Measurements from ENCODE around the gene PTPRM. TPM values are rescaled to one million over a fixed set of nuclear protein-coding genes. Genes with fewer than 3 reads are reported as not detected.

PTPRM gene
- total RNA-seq, 1 donor from 2014 or later, result 10.7 TPM

DNA sequence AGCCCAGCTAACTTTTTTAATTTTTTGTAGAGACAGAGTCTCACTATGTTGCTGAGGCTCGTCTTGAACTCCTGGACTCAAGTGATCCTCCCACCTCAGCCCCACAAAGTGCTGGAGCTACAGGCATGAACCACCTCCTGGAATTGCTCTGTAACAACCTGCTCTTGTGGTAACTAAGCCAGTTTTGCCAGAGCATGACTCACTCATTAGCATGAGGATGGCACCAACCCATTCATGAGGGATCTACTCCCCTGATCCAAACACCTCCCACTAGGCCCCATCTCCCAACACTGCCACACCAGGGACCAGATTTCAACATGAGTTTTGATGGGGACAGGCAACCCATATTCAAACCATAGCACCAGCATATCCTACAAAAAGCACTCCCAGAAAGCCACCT is 693.2 kb downstream of the PTPRM start:
- no peaks in the 10 kb centered on the region for H3K36me3 Mint-ChIP-seq (ENCODE audit: low read depth)
- H3K4me3 Mint-ChIP-seq, result no peak overlapping the region
- no peaks in the 10 kb centered on the region for H3K27me3 Mint-ChIP-seq (ENCODE audit: insufficient read depth)
- no peak for DNase-seq (ENCODE audit: low spot score)
- no peaks in the 10 kb centered on the region for H3K9me3 Mint-ChIP-seq
- H3K4me1 Mint-ChIP-seq (ENCODE audit: low read depth), result no peaks in the 10 kb centered on the region
- no peak overlapping the region for H3K27ac Mint-ChIP-seq
- intact Hi-C loops (cut with micrococcal nuclease), result no loop called here

DNA sequence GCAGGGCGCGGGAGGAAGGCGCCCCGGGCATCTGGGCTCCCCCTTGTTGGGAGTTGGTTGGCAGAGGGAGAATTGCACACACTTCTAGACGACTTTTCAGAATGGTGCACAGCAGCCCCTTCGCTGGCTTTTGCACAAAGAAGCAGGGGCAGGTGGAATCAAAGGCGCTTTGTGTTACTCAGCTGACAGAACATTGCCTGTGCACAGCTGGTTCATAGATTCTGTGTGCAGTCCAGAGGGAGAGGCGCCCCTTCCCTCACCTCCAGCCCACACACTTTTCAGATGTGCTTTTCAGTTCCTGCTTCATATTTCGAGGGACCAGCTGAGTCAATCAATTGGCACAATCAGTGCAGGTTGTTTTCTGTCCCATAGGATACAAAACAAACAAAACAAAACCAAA is 693.7 kb downstream of the PTPRM start:
- Mint-ChIP-seq H3K27me3 (ENCODE audit: insufficient read depth) (no peaks in the 10 kb centered on the region), H3K4me3 (no peak overlapping the region), H3K27ac (no peak overlapping the region), H3K9me3 (no peaks in the 10 kb centered on the region), H3K36me3 (ENCODE audit: low read depth) (no peaks in the 10 kb centered on the region), H3K4me1 (ENCODE audit: low read depth) (no peaks in the 10 kb centered on the region)
- intact Hi-C loops (cut with micrococcal nuclease), result no loop called here
- DNase-seq (ENCODE audit: low spot score), result no peak

DNA sequence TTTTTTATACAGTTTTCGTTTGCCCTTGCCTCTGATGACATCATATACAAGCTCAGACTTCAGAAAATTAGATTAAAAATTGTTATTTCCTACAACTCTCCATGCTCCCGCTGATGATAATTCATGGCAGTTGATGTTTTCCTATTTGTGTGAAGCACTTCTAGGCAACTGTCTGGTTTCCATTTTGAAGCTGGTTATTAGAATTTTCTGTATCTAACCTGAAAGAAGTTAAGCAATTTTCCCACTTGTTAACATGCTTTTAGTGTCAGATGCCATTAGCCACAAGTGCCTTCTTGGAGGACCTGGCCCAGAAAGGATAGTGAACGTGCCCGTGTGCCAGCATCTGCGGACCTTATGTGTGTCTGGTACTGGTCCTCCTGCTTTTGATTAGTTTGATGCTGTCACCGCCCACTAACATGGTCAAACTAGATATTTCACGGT is 694.6 kb downstream of the PTPRM start:
- Mint-ChIP-seq H3K4me1 (ENCODE audit: low read depth) (no peaks in the 10 kb centered on the region), H3K27me3 (ENCODE audit: insufficient read depth) (no peaks in the 10 kb centered on the region), H3K27ac (no peak overlapping the region), H3K9me3 (no peaks in the 10 kb centered on the region), H3K36me3 (ENCODE audit: low read depth) (no peaks in the 10 kb centered on the region), H3K4me3 (no peak overlapping the region)
- DNase-seq (ENCODE audit: low spot score), result no peak
- intact Hi-C loops (cut with micrococcal nuclease), result no loop called here

DNA sequence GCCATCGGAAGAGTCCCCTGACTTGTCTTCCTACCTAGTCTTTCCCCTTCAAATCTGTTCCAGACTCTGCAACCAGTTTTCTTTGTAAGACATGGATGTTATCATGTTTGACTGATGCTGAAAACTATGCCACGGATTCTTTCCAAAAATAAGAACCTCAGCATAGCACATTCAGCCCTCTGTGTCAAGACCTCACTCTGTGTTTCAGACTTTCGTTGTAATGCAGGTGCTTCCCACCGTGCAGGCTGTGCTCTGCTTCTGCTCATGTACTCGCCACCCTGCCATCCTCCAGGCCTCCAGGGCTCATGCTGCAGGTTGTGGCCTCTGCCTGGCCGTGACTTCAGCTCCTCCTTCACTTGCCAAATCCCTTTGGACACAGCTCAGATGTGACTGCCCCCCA is 695.1 kb downstream of the PTPRM start:
- no peak overlapping the region for H3K4me3 Mint-ChIP-seq
- intact Hi-C loops (cut with micrococcal nuclease), result no loop called here
- H3K36me3 Mint-ChIP-seq (ENCODE audit: low read depth), result no peaks in the 10 kb centered on the region

DNA sequence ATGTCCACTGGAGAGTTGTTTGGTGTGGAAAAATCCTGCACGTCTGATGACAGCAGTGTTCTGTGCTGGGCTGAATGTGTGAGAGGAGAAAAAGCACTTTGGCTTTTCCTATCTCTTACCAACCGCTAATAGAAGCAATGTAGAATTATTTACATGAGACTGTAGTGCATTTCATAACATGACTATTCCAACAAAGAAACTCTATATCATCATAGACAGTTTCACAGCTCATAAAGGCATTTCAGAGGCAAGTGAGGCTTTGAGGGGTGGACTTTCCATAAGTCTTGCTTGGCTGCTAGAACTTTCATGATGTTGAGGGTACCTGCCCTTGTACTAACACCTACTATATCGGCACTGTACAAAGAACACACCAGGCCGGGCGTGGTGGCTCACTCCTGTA is 697.0 kb downstream of the PTPRM start:
- Mint-ChIP-seq H3K36me3 (ENCODE audit: low read depth) (no peaks in the 10 kb centered on the region), H3K4me1 (ENCODE audit: low read depth) (no peaks in the 10 kb centered on the region)
- intact Hi-C loops (cut with micrococcal nuclease), result no loop called here

More for the DNA sequence above, 695.1 kb downstream of the PTPRM start:
- no peak overlapping the region for H3K27ac Mint-ChIP-seq
- H3K4me1 Mint-ChIP-seq (ENCODE audit: low read depth), result no peaks in the 10 kb centered on the region
- H3K27me3 Mint-ChIP-seq (ENCODE audit: insufficient read depth), result no peaks in the 10 kb centered on the region
- H3K9me3 Mint-ChIP-seq, result no peaks in the 10 kb centered on the region
- DNase-seq (ENCODE audit: low spot score), result no peak

DNA sequence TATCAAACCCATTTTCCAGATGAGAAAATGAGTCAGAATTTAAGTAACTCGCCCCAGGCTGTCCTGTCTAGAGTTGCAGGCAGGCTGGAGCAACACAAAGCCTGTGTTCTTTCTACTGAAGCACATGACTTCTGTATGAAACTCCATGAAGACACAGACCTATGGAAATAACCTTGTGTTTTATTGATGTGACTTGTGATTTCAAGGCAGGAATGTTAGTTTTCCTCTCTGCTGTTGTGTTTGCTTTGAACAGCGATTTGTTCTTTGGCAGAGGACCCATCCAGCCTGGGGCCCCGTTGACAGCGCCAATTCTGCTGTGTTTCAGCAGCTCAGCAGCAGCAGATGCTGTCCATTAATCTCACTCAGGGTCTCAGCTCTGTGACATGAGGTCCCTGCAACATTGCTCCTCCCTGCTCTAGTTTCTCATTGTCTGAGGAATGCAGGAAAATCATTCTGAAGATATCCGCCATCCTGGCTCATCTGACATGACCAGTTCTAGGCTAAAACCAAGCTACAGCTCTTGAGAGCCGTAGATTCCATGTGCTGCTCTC is 697.8 kb downstream of the PTPRM start:
- no peak overlapping the region for H3K27ac Mint-ChIP-seq
- intact Hi-C loops (cut with micrococcal nuclease), result no loop called here
- H3K9me3 Mint-ChIP-seq, result no peaks in the 10 kb centered on the region
- H3K36me3 Mint-ChIP-seq (ENCODE audit: low read depth), result no peaks in the 10 kb centered on the region
- no peaks in the 10 kb centered on the region for H3K4me1 Mint-ChIP-seq (ENCODE audit: low read depth)
- H3K27me3 Mint-ChIP-seq (ENCODE audit: insufficient read depth), result no peaks in the 10 kb centered on the region
- no peak overlapping the region for H3K4me3 Mint-ChIP-seq
- no peak for DNase-seq (ENCODE audit: low spot score)

More for the DNA sequence above, 697.0 kb downstream of the PTPRM start:
- H3K4me3 Mint-ChIP-seq, result no peak overlapping the region
- no peak overlapping the region for H3K27ac Mint-ChIP-seq
- no peak for DNase-seq (ENCODE audit: low spot score)
- no peaks in the 10 kb centered on the region for H3K9me3 Mint-ChIP-seq
- no peaks in the 10 kb centered on the region for H3K27me3 Mint-ChIP-seq (ENCODE audit: insufficient read depth)

DNA sequence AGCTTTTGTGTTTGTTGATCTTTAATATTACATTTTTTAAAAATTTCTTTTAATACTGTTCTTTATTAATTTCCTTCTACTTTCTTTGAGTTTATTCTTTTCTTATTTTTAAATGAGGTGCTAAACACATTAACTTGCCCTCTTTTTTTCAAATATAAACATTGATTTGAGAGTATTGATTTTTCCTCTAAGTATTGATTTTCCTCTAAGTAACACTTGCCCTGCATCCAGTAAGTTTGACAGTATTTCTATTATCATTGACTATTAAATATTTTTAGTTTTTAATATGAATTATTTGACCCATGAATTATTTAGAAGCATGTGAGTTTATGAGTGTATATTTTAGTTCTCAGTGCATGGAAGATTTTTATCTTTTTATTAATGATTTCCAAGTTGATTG is 705.1 kb downstream of the PTPRM start:
- intact Hi-C loops (cut with micrococcal nuclease), result no loop called here
- no peaks in the 10 kb centered on the region for H3K4me1 Mint-ChIP-seq (ENCODE audit: low read depth)
- H3K27me3 Mint-ChIP-seq (ENCODE audit: insufficient read depth), result no peaks in the 10 kb centered on the region
- H3K9me3 Mint-ChIP-seq, result no peaks in the 10 kb centered on the region
- no peak overlapping the region for H3K27ac Mint-ChIP-seq
- H3K36me3 Mint-ChIP-seq (ENCODE audit: low read depth), result no peaks in the 10 kb centered on the region
- no peak overlapping the region for H3K4me3 Mint-ChIP-seq
- DNase-seq (ENCODE audit: low spot score), result no peak

DNA sequence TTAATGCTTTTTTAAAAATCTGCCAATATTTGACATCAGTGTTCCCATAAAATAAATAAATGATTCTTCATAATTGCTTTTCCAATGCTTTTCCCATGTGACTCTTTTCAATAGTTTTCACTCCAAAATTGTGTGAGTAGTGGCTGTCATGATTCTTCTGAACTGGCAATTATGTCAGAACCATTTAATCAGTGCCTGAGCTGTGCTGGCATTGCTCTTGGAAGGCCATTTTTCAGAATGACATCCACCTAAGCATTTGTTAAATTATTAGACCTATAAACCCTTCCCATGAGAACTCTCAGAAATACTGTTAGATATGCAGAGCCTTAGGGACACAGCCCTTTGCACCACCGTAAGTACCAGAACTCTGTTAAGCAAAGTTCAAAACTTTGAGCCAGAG is 707.3 kb downstream of the PTPRM start:
- no peaks in the 10 kb centered on the region for H3K9me3 Mint-ChIP-seq
- no peak overlapping the region for H3K4me3 Mint-ChIP-seq
- DNase-seq (ENCODE audit: low spot score), result no peak
- H3K27me3 Mint-ChIP-seq (ENCODE audit: insufficient read depth), result no peaks in the 10 kb centered on the region
- H3K27ac Mint-ChIP-seq, result no peak overlapping the region
- no peaks in the 10 kb centered on the region for H3K36me3 Mint-ChIP-seq (ENCODE audit: low read depth)
- intact Hi-C loops (cut with micrococcal nuclease), result no loop called here
- H3K4me1 Mint-ChIP-seq (ENCODE audit: low read depth), result no peaks in the 10 kb centered on the region

DNA sequence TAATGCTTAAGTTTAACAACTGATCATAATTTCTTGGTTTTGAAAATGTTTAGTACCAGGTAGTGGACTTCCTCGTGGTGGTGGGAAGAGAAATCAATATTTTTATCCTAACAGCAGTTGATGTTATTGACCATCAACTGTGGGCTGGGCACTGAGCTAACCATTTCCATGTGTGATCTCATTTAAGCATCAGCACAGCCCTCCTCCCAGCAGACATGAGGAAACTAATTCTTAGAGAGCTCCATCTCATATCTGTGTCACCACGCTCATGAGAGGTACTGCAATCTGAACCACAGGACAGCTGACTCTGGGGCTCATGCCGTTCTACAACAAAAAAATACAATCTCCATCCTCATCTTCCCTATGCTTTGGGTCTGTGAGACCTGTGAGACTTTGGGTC is 709.3 kb downstream of the PTPRM start:
- no peak overlapping the region for H3K4me3 Mint-ChIP-seq
- DNase-seq (ENCODE audit: low spot score), result no peak
- H3K4me1 Mint-ChIP-seq (ENCODE audit: low read depth), result no peaks in the 10 kb centered on the region
- intact Hi-C loops (cut with micrococcal nuclease), result no loop called here
- no peak overlapping the region for H3K27ac Mint-ChIP-seq
- H3K36me3 Mint-ChIP-seq (ENCODE audit: low read depth), result no peaks in the 10 kb centered on the region
- H3K9me3 Mint-ChIP-seq, result no peaks in the 10 kb centered on the region
- H3K27me3 Mint-ChIP-seq (ENCODE audit: insufficient read depth), result no peaks in the 10 kb centered on the region

DNA sequence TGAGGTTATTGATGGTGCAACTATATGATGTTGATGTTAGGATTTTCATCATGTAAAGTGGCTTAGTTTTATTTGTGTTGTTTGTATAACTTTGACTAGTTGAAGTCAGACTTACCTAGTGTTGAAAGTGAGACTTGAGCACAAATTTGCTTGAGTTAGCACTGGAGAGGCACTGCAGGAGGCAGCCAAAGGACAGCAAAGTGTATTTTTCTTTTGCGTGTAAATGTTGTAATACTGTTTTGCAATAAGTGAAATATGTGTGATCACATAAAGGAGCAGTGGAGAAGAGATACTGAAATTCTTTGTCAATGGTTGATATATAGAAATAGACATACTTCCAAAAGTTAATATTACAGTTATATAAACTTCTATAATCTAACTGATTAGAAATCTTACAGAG is 710.2 kb downstream of the PTPRM start:
- no peak overlapping the region for H3K27ac Mint-ChIP-seq
- no peak for DNase-seq (ENCODE audit: low spot score)
- intact Hi-C loops (cut with micrococcal nuclease), result no loop called here
- no peaks in the 10 kb centered on the region for H3K36me3 Mint-ChIP-seq (ENCODE audit: low read depth)
- H3K4me3 Mint-ChIP-seq, result no peak overlapping the region
- no peaks in the 10 kb centered on the region for H3K4me1 Mint-ChIP-seq (ENCODE audit: low read depth)
- H3K9me3 Mint-ChIP-seq, result no peaks in the 10 kb centered on the region
- H3K27me3 Mint-ChIP-seq (ENCODE audit: insufficient read depth), result no peaks in the 10 kb centered on the region

DNA sequence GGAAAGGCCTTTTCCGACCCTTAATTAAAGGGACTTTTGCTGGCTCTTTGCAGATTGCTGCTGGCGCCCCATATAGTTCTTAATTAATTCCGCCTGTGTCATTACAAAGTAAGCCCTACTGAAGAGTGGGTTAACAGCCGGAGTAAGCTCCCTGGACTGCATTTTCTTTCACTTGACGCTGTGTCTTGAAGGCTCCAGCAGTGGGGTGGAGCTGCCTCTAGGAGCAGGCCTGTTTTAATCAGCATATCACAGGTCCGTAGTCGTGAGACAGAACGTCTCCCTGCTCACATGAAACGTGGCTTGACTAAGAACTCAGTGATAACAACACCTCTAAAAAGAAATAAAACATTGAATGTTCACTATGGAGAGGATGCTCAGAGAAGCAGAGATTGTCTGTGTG is 712.2 kb downstream of the PTPRM start:
- intact Hi-C loops (cut with micrococcal nuclease), result no loop called here
- H3K4me1 Mint-ChIP-seq (ENCODE audit: low read depth), result no peaks in the 10 kb centered on the region
- H3K4me3 Mint-ChIP-seq, result no peak overlapping the region

DNA sequence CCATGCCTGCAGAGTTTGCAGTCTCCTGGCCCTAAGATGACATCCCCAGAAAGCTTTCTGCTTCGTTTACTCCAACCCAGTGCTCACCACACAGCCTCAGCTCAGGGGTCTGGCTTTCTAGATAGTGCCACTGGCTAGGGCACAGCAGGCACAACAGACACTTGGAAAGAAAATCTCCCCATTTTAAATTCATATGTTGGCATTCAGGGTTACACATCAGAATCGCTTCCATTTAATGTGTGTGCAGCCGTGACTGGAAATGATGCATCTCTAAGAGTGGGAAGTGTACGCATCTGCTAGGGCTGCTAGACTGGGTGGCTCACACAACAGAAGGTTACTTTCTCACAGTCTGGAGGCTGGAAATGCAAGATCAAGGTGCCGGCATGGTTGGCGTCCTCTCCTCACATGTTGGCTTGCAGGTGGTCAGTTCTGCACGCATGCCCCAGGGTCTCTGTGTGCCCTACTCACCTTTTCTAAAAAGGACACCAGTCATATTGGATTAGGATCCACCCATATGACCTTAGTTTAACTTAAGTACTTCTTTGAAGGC is 712.7 kb downstream of the PTPRM start:
- Mint-ChIP-seq H3K9me3 (no peaks in the 10 kb centered on the region), H3K27ac (no peak overlapping the region), H3K4me1 (ENCODE audit: low read depth) (no peaks in the 10 kb centered on the region), H3K36me3 (ENCODE audit: low read depth) (no peaks in the 10 kb centered on the region), H3K4me3 (no peak overlapping the region), H3K27me3 (ENCODE audit: insufficient read depth) (no peaks in the 10 kb centered on the region)
- DNase-seq (ENCODE audit: low spot score), result no peak
- intact Hi-C loops (cut with micrococcal nuclease), result no loop called here

More for the DNA sequence above, 712.2 kb downstream of the PTPRM start:
- DNase-seq (ENCODE audit: low spot score), result no peak
- Mint-ChIP-seq H3K27me3 (ENCODE audit: insufficient read depth) (no peaks in the 10 kb centered on the region), H3K36me3 (ENCODE audit: low read depth) (no peaks in the 10 kb centered on the region), H3K27ac (no peak overlapping the region), H3K9me3 (no peaks in the 10 kb centered on the region)

DNA sequence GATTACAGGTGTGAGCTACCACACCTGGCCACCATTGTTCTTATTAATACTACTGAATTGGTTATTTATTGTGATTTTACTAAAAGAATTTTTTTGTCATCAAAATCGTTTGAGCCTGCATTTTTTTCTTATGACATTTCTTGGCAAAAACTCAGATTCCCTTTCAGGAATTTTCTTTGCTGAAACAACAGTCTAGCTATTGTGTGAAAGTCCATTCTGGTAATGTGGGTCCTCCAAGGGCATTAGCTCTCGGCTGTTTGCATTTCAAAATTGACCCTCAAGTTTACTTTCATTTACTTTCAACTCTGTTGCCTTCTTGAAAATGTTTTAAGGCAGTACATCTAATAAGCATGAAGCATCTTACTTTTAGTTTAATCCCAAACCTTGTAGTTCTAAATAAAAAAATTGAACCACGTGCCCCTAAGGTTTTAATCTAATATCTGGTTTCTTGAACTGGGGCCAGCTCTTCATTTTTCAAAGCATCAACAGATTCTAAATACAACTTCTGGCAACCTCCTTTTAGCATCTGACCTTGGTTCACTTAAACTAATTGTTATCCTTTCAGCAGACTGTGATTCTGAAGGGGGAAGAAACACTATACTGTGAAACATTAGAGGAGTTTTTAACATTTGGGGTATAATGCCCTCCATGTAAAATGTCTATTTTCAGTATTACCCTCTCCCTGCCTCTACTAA is 716.9 kb downstream of the PTPRM start:
- Mint-ChIP-seq H3K36me3 (ENCODE audit: low read depth) (no peaks in the 10 kb centered on the region), H3K27me3 (ENCODE audit: insufficient read depth) (no peaks in the 10 kb centered on the region), H3K9me3 (no peaks in the 10 kb centered on the region), H3K4me1 (ENCODE audit: low read depth) (no peaks in the 10 kb centered on the region), H3K4me3 (no peak overlapping the region), H3K27ac (no peak overlapping the region)
- DNase-seq (ENCODE audit: low spot score), result no peak
- intact Hi-C loops (cut with micrococcal nuclease), result no loop called here

Data from activated T-helper 1 cell treated with anti-CD3 and anti-CD28 coated beads, Interleukin-12 subunit alpha, Interleukin-12 subunit beta, Interleukin-2, Interleukin-4 antibody, amounts not matched to agents 30 ng/mL and 10 ng/mL and 1 ng/mL, durations not matched to agents 14 hours and 24 hours and 36 hours (primary cell).